Fibroblast of skin of left quadriceps (primary cell): ENCODE measurements around the gene IL3RA.
"Not testable (repeated sequence)": the region's sequence is repeated elsewhere in the genome, so short reads cannot be mapped to it uniquely, and the experiment has no call there.

Source experiments
- DNase-seq, 2 experiments: peaks; one replicate each; pipeline ENCODE4 v3.0.0-alpha.2; 2013; ENCODE audit warnings: low read depth in 2 of 2

The IL3RA gene

DNA sequence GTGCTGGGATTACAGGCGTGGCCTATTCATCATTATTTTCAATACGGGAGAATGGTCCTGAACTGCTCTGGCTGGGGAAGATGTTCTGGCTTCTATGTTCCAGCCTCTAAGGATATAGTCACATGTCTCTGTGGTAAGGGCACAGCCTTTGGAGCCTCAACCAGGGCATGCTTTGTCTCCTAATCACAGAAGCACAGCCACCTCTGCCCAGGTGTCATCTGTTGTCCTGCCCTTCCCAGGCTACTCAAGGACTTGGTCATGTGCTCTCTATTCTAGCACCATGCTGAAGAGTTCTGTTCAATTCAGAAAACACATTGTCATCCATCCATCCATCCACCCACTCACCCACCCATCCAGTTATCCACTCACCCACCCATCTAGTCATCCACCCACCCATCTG, 86.6 kb downstream of the IL3RA start:
- DNase-seq = no peak

DNA sequence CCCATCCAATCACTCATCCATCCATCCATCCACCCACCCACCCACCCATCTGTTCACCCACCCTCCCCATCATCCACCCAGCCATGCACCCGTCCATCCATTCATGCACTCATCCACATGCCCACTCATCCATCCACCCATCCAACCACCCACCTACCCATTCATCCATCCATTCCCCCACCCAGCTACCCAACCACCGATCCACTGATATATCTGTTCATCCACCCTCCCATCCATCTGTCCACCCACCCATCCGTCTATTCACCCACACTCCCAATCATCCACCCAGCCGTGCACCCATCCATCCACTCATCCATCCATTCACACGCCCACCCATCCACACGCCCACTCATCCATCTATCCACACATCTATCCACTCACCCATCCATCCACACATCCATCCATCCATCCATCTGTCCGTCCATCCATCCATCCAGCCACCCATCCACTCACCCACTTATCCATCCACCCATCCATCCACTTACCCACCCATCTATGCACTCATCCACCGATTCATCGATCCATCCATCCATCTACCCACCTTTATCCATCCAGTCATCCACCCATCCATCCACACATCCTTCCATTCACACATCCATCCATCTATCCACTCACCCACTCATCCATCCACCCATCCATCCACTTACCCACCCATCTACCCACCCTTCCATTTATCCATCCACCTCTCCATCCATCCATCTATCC, 87.7 kb downstream of the IL3RA start:
- DNase-seq = no peak

DNA sequence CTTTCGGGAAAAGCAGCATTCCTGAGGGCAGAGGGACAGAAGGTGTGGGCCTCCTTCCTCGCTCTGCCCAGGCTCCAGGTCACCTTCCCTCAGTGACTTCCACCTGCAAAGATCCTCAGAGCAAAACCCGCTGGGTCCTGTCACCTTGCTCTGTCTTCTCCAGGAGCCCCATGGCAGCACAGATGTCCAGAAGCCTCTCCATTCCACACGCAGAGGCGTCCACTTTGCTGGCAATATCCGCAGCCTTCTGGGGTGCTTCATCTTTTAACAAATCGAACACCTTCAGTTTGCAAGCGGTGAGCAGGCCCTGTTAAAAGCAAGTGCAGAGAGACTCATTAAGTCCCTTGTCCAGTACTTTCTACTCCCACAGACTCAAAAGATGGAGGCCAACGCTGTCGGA, 88.8 kb downstream of the IL3RA start:
- DNase-seq = no peak

DNA sequence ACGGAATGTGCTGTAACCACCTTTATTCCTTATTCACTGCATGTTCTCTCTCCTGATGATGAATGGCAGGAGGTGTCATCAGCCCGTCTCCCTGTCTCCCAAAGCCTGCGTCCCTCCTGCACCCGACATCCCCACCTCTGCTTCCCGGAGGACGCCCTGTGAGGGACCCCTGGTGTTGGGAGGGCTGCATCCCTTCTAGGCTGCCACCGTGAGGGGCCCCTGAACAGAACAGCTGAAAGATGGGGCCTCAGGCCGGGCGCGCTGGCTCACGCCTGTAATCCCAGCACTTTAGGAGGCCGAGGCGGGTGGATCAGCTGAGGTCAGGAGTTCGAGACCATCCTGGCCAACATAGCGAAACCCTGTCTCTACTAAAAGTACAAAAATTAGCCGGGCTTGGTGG, 89.7 kb downstream of the IL3RA start:
- DNase-seq = not testable (repeated sequence)

DNA sequence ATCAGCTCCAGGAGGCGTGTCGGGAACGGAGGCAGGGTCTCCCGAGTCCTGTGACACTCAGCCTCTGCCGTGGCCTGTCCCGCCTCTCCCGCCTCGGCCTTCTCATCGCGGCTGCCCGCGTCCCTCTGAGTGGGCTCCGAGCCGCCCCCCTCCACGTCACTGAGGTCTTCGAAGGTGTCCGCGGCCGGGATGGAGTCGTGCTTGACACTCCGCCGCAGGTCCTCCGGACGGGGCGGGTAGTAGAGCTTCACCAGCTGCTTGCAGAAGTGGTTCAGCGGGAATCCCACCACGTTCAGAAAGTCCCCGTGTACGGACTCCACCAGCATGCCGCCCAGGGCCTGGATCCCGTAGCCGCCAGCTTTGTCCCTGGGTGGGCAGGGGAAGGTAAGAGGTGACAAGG, 91.2 kb downstream of the IL3RA start:
- no peak for DNase-seq

DNA sequence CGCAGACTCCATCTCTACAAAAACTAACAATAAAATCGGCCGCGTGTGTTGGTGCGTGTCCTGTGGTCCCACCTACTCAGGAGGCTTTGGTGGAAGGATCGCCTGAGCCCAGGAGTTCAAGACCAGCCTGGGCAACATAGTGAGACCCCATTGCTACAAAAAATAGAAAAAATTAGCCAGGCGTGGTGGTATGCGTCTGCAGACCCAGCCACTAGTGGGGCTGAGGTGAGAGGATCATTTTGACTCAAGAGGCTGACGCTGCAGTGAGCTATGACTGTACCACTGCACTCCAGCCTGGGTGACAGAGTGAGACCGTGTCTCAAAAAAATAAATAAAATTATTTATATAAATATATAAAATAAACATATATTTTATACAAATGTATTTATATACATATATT, 93.9 kb downstream of the IL3RA start:
- DNase-seq = no peak
